ENCODE measurements around the gene PZP. TPM values are rescaled to one million over a fixed set of nuclear protein-coding genes. Genes with fewer than 3 reads are reported as not detected.

The PZP gene
- total RNA-seq, 6 experiments from 2014 or later = not detected

DNA sequence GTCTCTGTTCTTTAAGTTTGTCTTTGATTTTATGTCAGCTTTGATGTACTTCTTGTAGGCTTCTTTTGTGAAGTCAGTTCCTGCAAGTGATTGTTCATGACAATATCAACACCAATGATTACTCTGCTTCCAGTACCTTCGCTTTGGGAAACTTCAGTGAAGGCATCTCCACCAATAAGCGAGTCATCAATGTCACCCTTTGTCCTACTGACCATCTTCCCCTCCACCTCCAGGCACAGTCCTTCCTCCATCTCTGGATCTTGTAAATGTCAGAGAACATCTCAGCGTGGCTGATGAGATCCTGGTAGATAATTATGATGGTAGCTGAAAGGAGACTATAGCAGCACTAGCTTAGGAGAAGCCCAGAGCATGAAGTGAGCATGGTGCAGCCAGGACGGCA is 52.1 kb downstream of the PZP start:
- Mint-ChIP-seq H3K4me1 (ENCODE audit: low read depth) (no peaks in the 10 kb centered on the region), H3K36me3 (ENCODE audit: low read depth) (no peaks in the 10 kb centered on the region), H3K4me3 (no peak overlapping the region), H3K27me3 (ENCODE audit: insufficient read depth) (no peaks in the 10 kb centered on the region; the same call in 1 of the 2 replicates), H3K9me3 (peaks cover 53% of the 10 kb centered on the region), H3K27ac (no peak overlapping the region)
- no peak for DNase-seq
- TF ChIP-seq, protein P1, sequence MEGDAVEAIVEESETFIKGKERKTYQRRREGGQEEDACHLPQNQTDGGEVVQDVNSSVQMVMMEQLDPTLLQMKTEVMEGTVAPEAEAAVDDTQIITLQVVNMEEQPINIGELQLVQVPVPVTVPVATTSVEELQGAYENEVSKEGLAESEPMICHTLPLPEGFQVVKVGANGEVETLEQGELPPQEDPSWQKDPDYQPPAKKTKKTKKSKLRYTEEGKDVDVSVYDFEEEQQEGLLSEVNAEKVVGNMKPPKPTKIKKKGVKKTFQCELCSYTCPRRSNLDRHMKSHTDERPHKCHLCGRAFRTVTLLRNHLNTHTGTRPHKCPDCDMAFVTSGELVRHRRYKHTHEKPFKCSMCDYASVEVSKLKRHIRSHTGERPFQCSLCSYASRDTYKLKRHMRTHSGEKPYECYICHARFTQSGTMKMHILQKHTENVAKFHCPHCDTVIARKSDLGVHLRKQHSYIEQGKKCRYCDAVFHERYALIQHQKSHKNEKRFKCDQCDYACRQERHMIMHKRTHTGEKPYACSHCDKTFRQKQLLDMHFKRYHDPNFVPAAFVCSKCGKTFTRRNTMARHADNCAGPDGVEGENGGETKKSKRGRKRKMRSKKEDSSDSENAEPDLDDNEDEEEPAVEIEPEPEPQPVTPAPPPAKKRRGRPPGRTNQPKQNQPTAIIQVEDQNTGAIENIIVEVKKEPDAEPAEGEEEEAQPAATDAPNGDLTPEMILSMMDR (IDR thresholded peaks at IDR 0.05) = no peak

DNA sequence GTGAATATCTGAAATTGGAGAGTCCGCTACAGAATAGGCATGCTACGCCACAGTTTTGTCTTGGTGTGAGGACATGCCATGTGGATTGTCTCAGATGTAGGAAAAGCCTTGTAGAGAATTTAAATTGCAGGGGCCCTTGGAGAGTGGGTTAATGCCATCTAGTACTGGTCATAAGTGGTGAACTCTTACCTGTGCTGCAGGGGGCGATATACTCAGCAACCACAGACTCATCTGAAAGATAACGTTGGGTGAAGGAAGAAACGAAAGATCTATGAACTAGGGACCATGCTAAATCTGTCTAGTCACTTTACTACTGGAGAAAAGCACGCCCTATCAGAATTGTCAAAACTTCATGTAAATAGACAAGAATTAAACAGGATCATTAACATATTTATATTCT is 58.8 kb downstream of the PZP start:
- TF ChIP-seq, protein P1 (IDR thresholded peaks at IDR 0.05) = no peak
- Mint-ChIP-seq H3K27me3 (ENCODE audit: insufficient read depth) (no peaks in the 10 kb centered on the region; the same call in 1 of the 2 replicates), H3K36me3 (ENCODE audit: low read depth) (no peaks in the 10 kb centered on the region), H3K4me1 (ENCODE audit: low read depth) (no peaks in the 10 kb centered on the region), H3K9me3 (peaks cover 52% of the 10 kb centered on the region), H3K4me3 (no peak overlapping the region), H3K27ac (no peak overlapping the region)
- DNase-seq = no peak

DNA sequence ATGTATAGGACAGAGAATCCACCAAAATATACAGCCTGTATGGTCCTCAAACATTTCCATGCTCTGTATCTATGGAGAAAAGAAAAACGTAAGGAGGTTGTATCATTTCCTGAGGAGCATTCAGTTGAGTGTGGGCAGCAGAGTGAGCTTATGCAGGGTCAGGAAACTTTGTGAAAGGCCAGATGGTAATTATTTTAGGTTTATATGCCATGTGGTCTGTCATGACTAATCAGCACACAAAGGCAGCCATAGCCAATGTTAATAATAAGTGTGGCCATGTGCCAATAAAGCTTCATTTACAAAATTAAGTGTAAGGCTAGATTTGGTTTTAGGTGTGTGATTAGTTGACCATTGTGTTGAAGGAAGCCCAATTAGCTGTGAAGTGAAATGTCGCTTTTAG is 59.3 kb downstream of the PZP start:
- H3K27me3 Mint-ChIP-seq (ENCODE audit: insufficient read depth) = no peaks in the 10 kb centered on the region; the same call in 1 of the 2 replicates
- H3K36me3 Mint-ChIP-seq (ENCODE audit: low read depth) = peaks cover 3% of the 10 kb centered on the region
- H3K9me3 Mint-ChIP-seq = peaks cover 52% of the 10 kb centered on the region
- no peaks in the 10 kb centered on the region for H3K4me1 Mint-ChIP-seq (ENCODE audit: low read depth)
- DNase-seq = no peak
- TF ChIP-seq, protein P1 (IDR thresholded peaks at IDR 0.05) = no peak
- H3K4me3 Mint-ChIP-seq = no peak overlapping the region
- H3K27ac Mint-ChIP-seq = no peak overlapping the region

DNA sequence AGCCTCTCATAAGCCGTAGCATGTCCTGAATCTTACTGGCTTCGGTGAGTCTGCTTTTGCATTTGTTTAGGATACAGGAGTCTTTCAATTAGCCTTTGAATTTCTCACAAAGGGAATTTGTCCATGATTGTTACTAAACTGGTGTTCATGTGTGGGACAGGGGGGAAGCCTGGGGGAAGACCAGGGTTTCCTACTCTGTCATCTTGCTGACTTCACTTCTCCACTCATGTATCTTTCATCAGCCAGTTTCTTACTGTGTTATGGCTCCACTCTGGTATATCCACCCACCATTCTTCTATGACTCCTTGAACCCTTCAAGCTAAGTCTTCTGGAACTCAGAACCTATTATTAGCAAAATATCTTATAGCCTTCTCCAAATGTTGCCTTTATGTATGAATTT is 60.7 kb downstream of the PZP start:
- TF ChIP-seq, protein P1 (IDR thresholded peaks at IDR 0.05) = no peak
- Mint-ChIP-seq H3K27ac (no peak overlapping the region), H3K9me3 (peaks cover 50% of the 10 kb centered on the region), H3K4me1 (ENCODE audit: low read depth) (no peaks in the 10 kb centered on the region), H3K36me3 (ENCODE audit: low read depth) (peaks cover 5% of the 10 kb centered on the region), H3K4me3 (no peak overlapping the region), H3K27me3 (ENCODE audit: insufficient read depth) (no peaks in the 10 kb centered on the region; the same call in 1 of the 2 replicates)
- DNase-seq = no peak

DNA sequence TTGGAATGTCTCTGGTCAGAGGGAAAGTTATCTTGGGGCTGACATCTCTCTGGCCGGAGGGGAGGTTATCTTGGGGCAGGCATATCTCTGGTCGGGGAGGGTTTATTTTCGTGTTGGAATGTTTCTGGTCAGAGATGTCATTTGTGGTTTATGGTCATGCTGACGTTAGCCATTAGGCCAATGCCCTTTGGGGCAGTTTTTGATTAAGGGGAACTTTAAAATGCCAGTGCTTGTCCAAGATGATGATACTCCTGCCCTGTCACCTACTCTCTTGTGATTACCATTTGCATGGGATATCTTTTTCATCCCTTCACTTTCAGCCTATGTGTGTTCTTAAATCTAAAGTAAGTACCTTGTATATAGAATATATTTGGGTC is 63.5 kb downstream of the PZP start:
- Mint-ChIP-seq H3K4me1 (ENCODE audit: low read depth) (no peaks in the 10 kb centered on the region), H3K27ac (no peak overlapping the region), H3K36me3 (ENCODE audit: low read depth) (peaks cover 5% of the 10 kb centered on the region), H3K9me3 (peaks cover 51% of the 10 kb centered on the region), H3K27me3 (ENCODE audit: insufficient read depth) (no peaks in the 10 kb centered on the region; the same call in 1 of the 2 replicates), H3K4me3 (no peak overlapping the region)
- TF ChIP-seq, protein P1 (IDR thresholded peaks at IDR 0.05) = no peak
- no peak for DNase-seq
